Stimulated activated CD4-positive, alpha-beta T cell treated with anti-CD3 and anti-CD28 coated beads, Interleukin-4, amount 100 ng/mL, for 1 hour (primary cell): ENCODE data around the gene NRXN3.

Experiments used
- DNase-seq: peaks from one replicate; pipeline ENCODE4 v3.0.0-alpha.2; 2020

The NRXN3 gene

DNA sequence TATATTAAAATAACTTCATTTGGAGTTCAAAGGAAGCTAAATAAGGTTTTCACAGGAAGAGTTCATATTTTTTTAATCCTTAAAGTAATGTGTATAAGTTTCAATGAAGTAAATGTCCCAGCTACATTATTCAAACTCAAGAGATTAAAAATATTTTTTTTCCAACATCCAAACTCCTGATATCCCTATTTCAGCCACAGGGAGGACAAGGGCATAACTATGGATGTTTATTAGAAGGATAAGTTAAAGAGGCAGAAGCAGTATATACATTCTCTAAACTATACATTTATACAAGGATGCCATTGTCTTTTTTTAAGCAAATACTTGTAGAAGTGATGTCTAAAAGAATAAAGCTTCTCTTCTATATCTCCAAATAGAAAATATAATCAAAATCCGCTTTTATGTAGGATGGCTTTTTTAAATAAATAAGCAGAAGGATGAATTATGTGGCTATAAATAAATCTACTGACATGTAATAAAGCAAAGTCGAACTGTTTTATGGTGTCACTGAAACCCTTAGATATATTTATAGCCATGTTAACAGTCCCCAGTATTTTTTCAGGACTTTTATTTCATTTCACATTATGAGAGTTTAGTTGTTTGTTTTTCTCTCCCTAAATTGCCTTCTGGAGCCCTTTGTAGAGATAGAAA is 1104.6 kb downstream of the NRXN3 start:
- DNase-seq, result no peak

DNA sequence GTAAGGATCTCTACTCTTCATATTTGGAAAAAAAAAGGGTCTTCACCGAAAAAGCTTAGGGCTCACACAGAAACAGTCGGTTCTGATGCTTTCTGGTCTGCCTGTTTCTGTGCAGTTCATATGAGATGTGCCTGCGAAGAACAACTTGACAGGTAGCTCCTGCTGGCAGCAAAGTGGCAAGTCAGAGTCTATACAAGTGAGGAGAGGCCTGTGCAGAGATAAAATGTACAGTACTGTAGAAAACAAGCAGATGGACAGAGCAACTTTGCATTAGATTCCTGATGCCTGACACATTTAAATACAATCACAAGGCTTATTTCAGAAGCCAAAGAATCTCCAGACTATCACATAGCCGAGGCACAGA is 1105.1 kb downstream of the NRXN3 start:
- no peak for DNase-seq

DNA sequence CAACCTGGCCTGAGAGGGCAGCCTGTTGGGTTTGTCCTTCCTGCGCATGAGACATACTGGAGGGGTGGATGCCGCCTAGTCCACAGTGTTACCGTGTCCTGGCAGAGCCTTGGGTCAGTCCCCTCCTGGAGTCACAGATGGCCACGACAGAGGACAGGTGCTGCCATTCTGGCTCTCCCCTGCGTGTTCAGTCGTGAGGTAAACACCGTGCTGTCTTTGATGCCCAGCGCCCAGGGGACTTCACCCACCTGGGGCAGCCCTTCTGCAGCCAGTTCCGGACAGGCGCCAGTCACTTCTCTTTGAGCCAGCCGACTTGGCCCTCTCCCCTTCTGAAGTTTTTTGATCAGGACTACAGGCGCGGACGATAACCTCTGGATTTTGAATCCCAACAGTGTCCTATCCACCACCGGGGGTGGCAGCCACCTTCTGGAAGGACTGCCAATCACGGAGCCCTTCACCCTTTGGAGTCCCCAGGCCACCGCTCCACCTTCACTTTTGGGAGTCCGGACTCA is 1108.2 kb downstream of the NRXN3 start:
- no peak for DNase-seq

DNA sequence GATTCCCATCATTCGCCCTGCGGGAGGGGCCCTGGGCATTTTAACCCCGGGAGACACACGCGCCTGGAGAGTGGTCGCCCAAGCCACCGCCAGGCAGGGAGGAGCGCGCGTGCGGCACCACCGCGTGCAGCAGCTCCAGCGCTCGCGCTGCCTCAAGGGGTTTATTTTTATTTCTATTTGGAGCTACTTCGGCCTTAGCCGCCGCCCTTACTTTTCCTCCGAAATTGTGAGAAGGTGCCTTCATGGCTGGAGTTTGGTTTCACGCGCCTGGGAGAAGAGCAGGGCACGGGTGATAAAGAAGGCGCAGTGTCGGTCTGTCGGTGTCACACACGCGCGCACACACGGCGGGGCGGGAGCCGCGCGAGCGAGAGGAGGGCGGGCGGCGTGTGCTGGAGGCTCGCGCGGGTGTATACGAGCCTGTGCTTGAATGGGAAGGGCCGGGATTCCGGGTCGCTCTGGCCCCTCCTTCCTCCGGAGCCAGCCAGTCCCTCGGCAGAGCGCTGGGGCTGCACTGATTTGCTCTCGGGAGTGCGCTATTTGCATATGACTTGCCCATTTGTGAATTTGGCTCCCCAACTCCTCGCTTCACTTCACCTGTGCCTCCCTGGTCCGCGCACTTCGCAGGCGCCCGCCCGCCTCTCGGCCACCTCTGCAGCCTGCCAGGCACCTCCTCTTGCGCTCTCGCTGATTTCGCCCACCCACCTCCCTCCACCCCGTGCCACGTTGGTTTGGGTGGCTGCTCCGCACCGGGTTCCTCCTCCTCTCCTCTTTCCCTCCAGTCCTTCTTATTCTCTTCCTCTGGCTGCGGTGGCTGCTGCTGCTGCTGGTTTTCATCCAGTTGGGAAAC is 1108.8 kb downstream of the NRXN3 start:
- DNase-seq, result no peak

DNA sequence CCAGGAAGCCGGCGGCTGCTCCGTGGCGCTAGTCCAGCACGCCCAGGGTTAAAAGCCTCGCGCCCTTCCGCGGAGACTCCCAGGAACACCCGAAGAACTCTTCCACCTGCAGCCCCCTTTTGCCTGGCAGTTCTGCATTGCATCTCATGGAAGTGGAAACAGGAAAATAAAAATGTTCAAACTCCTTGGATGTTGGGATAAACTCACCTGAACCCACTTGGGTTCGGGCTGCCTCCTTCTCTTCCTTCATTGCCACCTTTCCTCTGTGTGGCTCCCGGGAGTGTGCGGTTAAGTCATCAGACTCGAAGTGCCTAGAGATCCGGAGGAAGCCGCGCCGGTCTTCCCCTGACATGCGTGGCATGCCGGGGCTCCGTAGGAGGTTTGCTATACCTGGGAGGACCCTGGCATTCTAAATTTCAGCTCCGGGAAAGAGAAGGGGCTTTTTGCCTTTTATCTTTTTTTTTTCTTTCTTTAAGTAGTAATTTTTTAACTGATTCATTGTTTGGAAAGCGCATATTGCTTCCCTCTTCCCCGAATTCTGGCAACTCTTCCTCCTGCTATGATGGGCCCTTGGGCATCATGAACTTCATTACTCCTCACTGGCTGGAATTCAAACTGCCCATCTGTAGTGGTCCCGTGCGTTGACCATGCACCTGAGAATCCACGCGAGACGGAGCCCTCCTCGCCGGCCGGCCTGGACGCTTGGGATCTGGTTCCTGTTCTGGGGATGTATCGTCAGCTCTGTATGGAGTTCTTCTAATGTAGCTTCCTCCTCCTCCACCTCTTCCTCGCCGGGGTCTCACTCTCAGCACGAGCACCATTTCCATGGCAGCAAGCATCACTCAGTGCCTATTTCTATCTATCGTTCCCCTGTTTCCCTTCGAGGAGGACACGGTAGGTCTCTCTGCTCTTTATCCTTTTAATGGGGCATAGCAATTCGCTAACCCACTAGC is 1109.7 kb downstream of the NRXN3 start:
- no peak for DNase-seq

DNA sequence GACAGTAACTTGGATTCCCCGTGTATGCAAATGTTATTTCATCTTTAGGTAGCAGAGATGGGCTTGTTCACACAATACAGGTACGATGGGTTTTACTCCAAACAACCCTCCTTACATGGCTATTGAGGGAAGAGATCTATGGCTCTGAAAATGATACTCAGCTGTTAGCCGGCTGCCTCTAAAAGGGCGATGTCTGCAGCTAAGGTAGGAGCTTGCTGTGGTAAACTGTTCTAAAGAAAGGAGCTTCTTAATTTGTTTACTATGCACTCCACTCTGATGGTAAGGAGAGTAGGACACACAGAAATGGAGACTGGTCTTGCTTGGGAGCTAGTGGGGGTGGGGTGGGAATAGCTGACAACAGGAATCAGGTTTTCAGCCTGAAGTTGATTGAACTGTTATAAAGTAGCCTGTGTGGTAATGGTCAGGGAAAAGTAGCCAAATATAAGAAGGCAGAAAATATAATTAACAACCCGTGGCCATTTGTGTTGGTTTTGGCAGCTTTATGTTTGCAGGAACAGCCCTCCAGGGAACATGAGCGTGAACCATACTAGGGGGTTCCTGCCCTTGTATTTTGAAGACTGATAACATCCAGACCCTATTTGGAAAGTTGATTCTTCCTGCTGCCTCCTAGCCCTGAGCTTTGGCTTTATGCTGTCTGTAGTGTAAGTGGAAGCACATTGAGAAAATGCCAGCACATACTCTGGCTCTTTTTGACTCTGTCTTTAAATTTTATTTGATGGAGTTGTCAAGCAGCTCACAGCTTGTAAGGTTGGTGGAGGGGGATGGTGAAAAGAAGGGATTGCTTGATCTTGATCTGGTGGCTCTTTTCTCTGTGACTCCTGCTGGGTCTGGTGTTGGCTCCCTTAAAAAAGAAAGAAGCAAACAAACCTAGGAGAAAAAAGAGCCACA is 1111.3 kb downstream of the NRXN3 start:
- DNase-seq, result no peak

DNA sequence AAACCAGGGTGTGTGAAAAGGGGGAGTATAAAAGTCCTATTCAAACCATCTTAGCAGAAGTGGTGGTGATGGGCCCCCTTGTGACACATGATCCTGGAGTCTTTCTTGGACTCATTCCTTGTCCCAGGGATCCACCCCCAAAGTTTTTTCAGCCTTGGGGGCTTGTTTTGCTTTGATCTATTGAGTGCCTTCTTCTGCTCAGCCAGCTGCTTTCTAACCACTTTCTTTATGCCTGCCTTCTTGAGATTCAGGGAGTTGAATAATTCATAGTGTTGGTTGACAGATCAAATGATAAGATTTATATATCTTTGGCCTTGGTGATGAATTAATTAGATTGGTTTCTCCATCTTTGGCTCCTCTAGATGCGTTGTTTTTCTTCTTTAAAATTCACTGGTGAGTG is 1114.4 kb downstream of the NRXN3 start:
- DNase-seq, result no peak

DNA sequence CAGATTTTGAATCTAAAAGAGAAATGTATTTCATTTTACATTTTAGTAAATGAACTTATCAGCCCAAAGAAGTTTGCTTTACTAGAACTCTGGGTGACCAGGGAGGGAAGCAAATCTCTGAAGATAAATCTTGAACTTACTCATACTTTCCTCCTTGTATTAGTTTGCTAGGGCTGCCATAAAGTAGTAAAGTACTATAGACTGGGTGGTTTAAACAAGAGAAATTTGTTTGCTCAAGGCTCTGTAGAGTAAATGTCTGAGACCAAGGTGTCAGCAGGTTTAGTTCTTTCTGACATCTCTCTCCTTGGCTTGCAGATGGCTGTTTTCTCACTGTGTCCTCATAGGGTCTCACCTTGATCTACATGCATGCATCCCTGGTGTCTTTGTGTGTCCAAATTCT is 1115.1 kb downstream of the NRXN3 start:
- DNase-seq, result no peak

DNA sequence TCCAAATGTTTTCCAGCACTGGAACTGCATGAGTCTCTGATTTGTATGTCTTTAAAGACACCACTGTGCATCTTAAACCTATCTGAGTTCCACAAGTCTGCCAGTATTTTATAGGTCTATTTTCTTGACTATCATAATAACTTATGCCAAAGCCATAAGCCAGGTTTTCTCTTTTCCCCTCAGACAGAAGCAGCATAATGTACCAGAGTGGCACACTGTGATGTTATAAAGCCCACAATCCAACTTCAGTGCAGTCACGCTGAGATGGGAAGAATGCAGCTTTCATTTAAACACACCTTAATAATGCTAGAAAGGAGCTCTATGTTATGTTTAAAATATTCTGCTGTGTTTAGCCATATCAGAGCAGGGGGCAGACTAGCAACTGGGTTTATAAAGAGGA is 1117.8 kb downstream of the NRXN3 start:
- no peak for DNase-seq

DNA sequence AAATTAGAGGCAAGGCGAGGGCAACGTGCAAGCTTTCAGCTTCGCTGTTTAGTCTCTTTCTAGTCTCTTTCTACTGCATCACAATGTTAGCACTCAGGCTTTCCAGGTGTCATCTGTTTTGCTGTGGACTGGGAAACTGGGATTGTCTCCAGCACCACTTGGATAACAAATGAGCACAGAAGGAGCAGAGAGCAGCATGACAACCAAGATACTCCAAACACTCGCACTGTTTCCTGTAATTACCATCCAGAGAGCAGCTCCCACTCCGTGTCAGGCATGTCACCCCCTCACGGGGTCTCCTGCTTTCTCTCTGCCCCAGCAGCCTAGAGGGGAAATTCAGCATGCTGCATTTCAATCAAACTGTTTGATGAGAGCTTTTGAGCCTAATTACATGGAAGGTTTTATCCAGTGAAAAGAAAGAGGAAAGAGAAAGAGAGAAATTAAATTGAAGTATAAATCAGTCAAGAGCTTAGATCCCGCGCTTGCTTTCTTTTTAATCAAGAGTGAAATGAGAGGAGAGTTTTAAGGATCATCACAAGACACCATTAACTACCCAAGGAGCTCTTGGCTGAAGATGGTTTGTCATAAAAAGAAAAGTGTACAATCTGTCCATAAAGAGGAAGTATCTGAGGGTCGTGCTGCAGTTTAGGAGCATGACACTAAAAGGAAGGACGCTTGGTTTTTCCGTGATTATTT is 1123.5 kb downstream of the NRXN3 start:
- no peak for DNase-seq

DNA sequence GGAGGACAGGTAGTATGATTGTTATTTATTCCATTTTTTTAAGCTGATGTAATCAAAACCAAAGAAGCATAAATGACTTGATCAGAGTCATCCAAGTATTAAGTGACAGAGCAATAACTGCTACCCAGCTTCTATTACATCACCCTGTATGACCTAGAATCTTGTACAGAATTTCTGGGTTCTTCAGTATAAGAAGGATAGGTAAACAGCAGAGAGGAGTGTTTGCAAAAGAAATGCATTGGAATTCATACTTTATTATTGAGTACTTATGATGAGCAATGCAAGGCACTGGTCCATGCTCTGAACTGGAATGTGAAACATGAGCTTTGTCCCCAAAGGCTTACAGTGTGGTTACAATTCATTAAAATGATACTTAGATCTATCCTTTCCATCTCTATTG is 1124.3 kb downstream of the NRXN3 start:
- DNase-seq, result no peak

DNA sequence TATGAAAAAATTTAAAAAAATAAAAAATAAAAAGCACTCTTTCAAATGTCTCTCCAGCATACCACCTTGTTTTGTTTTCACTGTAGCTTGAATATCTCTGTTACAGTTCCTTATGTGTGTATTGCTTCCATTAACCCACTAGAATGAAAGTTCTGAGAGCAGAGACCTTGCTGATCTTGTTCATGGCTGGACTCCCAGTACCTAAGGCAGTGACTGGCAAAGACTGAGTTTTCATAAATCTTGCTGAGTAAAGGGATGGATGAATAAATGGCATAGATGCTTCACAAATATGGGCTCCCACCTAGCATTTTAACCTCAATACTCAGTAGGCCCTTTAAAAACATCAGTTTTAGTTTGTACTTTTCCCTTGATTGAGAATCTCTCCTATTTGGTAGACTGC is 1125.2 kb downstream of the NRXN3 start:
- no peak for DNase-seq

DNA sequence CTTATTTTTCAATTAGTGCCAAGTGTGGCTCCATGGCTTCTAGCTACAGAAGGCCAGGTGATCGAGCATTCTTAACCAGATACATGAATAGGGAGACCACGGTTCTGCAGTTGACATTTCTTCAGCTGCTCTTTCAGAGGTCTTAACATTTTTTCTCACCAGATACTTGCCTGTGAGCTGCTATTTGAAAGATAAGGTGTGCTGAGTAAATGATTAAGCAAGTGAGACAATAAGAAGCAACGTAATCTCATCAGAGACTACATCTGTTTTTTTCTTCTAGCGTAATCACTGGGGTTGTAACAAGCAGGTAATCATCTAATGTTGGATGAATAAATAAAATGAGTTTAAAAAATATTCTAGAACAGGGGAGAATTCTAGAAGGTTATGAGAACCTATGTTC is 1128.2 kb downstream of the NRXN3 start:
- no peak for DNase-seq

DNA sequence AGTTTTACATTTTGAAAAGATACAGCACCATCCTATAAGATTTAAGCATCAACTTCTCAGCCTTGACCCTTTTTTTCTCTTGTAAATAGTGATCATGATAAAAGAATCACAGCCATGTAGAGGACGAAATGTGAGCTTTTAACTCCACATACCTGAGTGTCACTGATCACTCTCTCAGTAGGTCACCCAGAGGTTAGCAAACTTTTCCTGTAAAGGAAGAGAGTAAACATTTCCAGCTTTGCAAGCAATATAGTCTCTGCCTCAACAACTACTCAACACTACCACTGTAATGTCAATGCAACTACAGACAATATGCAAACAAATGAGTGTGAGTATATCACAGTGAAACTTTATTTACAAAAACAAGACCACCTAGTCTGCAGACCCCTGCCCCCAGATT is 1129.0 kb downstream of the NRXN3 start:
- no peak for DNase-seq

DNA sequence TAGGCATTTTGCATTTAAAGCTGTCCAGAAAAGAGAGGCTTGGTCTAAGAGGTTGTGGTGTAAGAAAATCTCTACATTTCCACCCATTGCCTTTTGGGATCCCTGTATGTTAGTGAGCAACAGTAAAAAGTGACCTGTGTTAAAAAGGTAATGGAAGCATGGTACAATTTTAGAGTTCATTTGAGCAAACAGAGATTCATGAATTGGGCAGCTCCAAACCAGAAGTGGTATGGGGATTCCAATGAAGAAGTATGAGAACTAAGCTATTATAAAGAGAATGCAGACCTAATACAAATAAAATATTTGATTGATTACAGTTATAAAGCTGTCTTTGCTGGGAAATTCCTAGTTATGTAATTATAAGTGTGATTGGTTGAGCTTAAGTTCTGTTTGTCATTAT is 1134.1 kb downstream of the NRXN3 start:
- DNase-seq, result no peak

DNA sequence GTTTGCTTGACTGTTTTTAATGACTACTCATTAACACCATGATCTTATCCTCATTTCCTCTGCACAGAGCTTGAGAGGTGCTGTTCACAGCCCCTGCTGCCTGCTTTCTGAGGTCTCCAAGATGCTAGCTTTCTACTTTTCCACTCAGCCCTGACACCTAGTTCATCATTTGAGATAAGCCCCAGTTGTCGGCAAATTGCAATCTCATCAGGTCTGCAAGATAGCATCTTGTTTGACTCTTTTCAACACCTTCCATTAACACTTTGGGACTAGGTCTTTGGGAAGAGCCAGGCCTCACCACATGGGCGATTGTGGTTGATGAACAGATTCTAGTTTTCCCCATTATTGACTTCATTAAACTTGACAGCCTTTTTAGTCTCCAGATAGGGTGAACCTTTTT is 1136.4 kb downstream of the NRXN3 start:
- DNase-seq, result no peak

DNA sequence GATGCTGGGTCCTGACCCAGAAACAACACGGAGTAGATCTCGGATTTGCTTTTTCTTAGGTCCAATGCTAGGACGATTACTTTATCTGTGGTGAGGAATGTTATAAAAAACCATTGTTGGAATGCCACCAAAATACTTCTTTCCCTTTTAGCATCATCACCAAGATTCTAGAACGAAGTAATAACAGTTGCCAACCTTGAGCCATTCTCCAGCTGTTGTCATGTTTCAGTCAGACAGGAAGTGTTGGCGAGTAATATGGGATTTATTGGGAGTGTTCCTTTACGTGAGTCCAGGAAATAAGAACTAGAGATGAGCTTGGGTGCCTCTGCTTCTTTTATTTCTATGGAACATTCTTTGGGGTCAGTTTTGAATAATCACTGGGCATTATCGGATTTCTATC is 1148.2 kb downstream of the NRXN3 start:
- no peak for DNase-seq

DNA sequence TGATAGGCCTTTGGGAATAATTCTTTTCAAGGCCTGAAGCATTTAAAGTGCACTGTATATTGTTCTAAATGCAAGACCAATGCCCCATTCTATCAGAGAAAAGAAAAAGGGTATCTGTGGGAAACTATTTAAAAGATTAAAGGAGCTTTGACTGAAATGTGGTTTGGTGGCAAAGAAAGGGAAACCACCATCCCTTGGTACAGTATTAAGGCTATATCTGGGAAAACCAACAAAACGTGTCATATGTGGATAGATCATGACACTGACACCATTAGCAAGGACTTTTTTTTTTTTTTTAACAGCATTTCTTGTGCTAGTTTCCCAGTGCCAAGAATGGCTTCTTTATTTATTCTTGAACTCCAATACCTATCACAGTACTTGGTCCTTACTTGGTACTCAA is 1150.4 kb downstream of the NRXN3 start:
- DNase-seq, result no peak

DNA sequence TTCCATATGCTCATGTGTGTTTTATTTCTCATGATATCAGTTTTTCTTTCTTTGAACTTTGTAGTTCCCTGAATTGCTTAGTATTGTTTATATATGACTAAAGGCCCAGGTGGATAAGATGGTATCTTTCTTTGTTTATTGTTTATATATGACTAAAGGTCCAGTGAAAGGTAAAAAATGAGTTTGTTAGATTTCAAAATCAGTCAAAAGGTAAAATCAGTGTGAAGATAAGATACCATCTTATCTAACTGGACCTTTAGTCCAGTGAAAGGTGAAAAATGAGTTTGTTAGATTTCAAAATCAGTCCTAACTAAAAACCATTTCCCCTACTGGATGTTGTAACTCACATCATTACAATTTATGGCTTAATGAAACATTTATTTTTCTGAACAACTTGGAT is 1150.9 kb downstream of the NRXN3 start:
- no peak for DNase-seq

DNA sequence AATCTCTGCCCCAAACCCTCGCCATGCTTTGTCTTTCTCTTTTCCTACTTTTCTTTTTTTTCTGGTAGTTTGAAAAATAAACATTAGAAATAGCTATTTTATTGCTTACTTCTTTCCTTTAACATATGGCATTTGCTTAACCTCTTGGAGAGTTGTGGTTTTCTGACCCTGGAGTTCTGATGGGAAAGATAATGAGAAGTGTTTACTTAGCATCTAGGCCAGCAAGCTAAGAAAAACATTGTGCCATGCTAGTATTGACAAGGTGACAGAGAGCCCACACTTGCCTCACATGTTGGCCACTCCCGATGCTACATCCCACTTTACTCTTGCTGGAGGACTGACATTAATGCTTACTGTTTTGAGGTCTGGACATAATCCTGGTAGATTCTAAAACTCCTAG is 1154.9 kb downstream of the NRXN3 start:
- no peak for DNase-seq

DNA sequence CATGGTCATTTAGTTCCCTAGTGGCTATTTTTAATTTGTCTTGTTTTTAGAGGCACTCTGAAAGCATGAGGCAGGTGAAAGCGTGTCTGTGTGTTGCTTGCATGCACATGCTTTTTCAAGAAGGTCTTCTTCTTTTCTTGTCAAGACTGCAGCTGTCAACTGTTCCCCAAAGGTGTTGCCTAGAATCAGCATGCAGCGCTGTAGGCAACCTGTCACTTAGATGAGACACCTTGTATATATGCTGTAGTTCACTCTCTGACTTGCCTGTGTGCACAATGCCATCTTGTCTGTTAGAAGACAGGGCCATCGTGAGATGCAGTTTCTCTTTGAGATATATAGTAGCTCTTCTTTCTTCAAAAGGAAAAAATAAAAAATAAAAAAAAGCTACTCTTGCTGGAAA is 1155.4 kb downstream of the NRXN3 start:
- DNase-seq, result no peak

DNA sequence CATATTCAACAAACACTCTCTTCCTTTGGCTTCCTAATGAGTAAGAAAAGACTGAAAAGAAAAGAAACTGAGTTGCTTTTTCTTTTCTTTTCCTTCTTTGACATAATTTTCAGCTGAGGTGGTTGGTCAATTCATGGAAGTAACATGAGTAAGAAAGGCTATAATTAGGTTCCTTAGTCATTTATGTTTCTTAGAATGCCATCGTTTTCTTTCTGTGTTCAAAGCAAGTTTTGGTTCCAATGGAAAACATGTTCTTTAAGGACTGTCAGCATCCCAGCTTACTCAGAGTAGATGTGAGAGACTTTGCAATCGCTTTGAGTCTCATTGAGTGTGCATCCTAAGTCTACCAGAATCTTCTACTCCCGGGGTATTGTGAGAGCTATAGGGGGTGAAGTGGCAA is 1158.7 kb downstream of the NRXN3 start:
- DNase-seq, result no peak
